Psoas muscle (tissue), 8 donors: ENCODE measurements around the gene ZNF880. TPM values are rescaled to one million over a fixed set of nuclear protein-coding genes. Genes with fewer than 3 reads are reported as not detected.
A peak's percentile ranks its signal among the peaks of the same experiment; 100 is the strongest.

Experiments
- ATAC-seq, 4 donors: fragments of 200-7000 bp; cut with Tn5 transposase; one replicate each; pipeline ENCODE4 v1.9.1; 2020; ENCODE audit warnings: moderate library complexity in 3 of 4, mild to moderate bottlenecking in 2 of 4
- DNase-seq, 2 donors: peaks; one replicate each; pipeline ENCODE4 v3.0.0-alpha.2; 2020
- H3K27ac ChIP-seq: fragments of 200-600 bp; one replicate; pipeline ENCODE4 v1.8.0; 2022
- H3K27me3 ChIP-seq, 3 donors: fragments of 200-600 bp in 1 of 3; one replicate each; pipeline versions ENCODE4 v1.6.1 to v1.8.0; 2013 to 2022; ENCODE audit warnings: low read length in 2 of 3, mild to moderate bottlenecking in 2 of 3, moderate library complexity in 1 of 3; ENCODE audit not compliant: insufficient read depth in 3 of 3
- H3K36me3 ChIP-seq, 2 donors: fragments of 200-600 bp in 1 of 2; one replicate each; pipeline versions ENCODE4 v1.6.1 to v1.8.0; 2013 to 2022; ENCODE audit warnings: low read depth in 1 of 2, mild to moderate bottlenecking in 1 of 2, moderate library complexity in 1 of 2; ENCODE audit not compliant: insufficient read depth in 1 of 2
- H3K4me1 ChIP-seq: fragments of 200-600 bp; one replicate; pipeline ENCODE4 v1.8.0; 2022
- H3K4me3 ChIP-seq: fragments of 200-600 bp; one replicate; pipeline ENCODE4 v1.8.0; 2022; ENCODE audit warnings: mild to moderate bottlenecking
- H3K9me3 ChIP-seq: fragments of 200-600 bp; one replicate; pipeline ENCODE4 v1.8.0; 2022
- CTCF ChIP-seq: fragments of 200-600 bp; IDR thresholded peaks from one replicate; pipeline ENCODE4 v1.8.0; 2022; ENCODE audit warnings: antibody characterized with exemption
- WGBS, 3 donors: extraction: QIAGEN DNeasy Blood & Tissue Kit; methylation state at CpG; one replicate each; pipeline versions ENCODE4 v1.1.6 to v1.1.7; 2013; 5-methylcytosine and 5-hydroxymethylcytosine counted together
- intact Hi-C, 2 donors: fragments of 100-400 bp; cut with DNase I; formaldehyde crosslinking; loops; one replicate each; pipeline versions ENCODE4 v1.11.0 to v1.14.2; 2022
- polyA plus RNA-seq, 3 donors: library from polyadenylated mRNA; stranded (reverse); fragments of 200-250 nt; gene quantifications; one replicate each; pipeline ENCODE4 v1.2.3, GENCODE V29; 2013
- total RNA-seq, 4 donors: library from RNA; stranded (reverse); fragmentation: NEBNext Ultra II Directional in 2 of 4; extraction: Animal tissue kit (Norgen Biotek cat#: 25700) in 2 of 4; gene quantifications; one replicate each; pipeline versions ENCODE4 v1.2.1 to v1.2.4, GENCODE V29; 2021 to 2023
- donor health status: healthy with polysubstance abuse.
- donor health status: DM: no; HTN: no; CAD: no; lungs with moderate emphysema.
- donor health status: Bipolar disorder and iron deficiency.
- donor health status: healthy.
- donor health status: DM: yes; HTN: yes; CAD: no.
- donor health status: DM: no; HTN: no; CAD: no.
- donor health status: DM: no; HTN: no; CAD: no.
- donor health status: DM: yes; HTN: yes; CAD: no.

Gene ZNF880
- total and polyA plus RNA-seq, 7 donors: 4.2 to 12.0 (median 8.0) TPM

GRCh38 chr19:52351512-52351911 lies 18.2 kb upstream of the ZNF880 start:
- WGBS, 3 donors: 63 to 74% (median 68%) methylated on average over 9 of the region's 9 CpGs
- ATAC-seq (no peak), DNase-seq (no peak)
- H3K27ac ChIP-seq: no peak overlapping the region
- H3K4me3 ChIP-seq: no peak overlapping the region
- intact Hi-C loops: no loop called here
- H3K9me3 ChIP-seq: peaks cover 10% of the 10 kb centered on the region
- no peak for TF ChIP-seq CTCF
- H3K36me3 ChIP-seq: peaks cover 18 to 47% of the 10 kb centered on the region in 2 donors
- no peaks in the 10 kb centered on the region for H3K27me3 ChIP-seq
- no peaks in the 10 kb centered on the region for H3K4me1 ChIP-seq

GRCh38 chr19:52366414-52366824 lies 3.3 kb upstream of the ZNF880 start:
- H3K4me1 ChIP-seq: peaks cover 3% of the 10 kb centered on the region
- no peak for DNase-seq
- no peaks in the 10 kb centered on the region for H3K27me3 ChIP-seq
- WGBS, 3 donors: 97 to 98% (median 98%) methylated on average over 8 of the region's 8 CpGs
- peaks cover 55% of the 10 kb centered on the region for H3K9me3 ChIP-seq
- ATAC-seq: no peak
- no peak for TF ChIP-seq CTCF
- peaks cover 5 to 11% of the 10 kb centered on the region in 2 donors for H3K36me3 ChIP-seq
- intact Hi-C loops: no loop called here
- H3K27ac ChIP-seq: no peak overlapping the region
- H3K4me3 ChIP-seq: no peak overlapping the region

- peaks cover 9 to 36% of the 10 kb centered on the region in 2 donors for H3K36me3 ChIP-seq
- H3K4me3 ChIP-seq: peak overlapping the region; percentile 86
- no peak for ATAC-seq
- H3K27ac ChIP-seq: peak overlapping the region; percentile 95
- 27 to 39% (median 35%) methylated on average over 7 of the region's 7 CpGs for WGBS, 3 donors
- peaks cover 3% of the 10 kb centered on the region for H3K4me1 ChIP-seq
- no peak for DNase-seq
- no peaks in the 10 kb centered on the region for H3K27me3 ChIP-seq
- peaks cover 33% of the 10 kb centered on the region for H3K9me3 ChIP-seq
- TF ChIP-seq CTCF: no peak
- intact Hi-C loops: no loop called here
Measured at GRCh38 chr19:52370341-52370710, 603 bp downstream of the ZNF880 start.

GRCh38 chr19:52391135-52391534 lies 21.4 kb downstream of the ZNF880 start:
- intact Hi-C loops: no loop called here
- WGBS, 3 donors: 48 to 53% (median 50%) methylated on average over 1 of the region's 1 CpG
- peaks cover 38% of the 10 kb centered on the region for H3K9me3 ChIP-seq
- no peak for TF ChIP-seq CTCF
- no peak for ATAC-seq
- no peak overlapping the region for H3K4me3 ChIP-seq
- DNase-seq: no peak
- H3K36me3 ChIP-seq: peaks cover 5 to 11% of the 10 kb centered on the region in 2 donors
- H3K4me1 ChIP-seq: no peaks in the 10 kb centered on the region
- no peak overlapping the region for H3K27ac ChIP-seq
- no peaks in the 10 kb centered on the region for H3K27me3 ChIP-seq
